Stomach (tissue), 4 donors: ENCODE results near the gene WNT9A.

ENCODE experiments used
- EP300 ChIP-seq: sonication (generic); formaldehyde crosslinking; IDR thresholded peaks from one replicate; pipeline ENCODE4 v1.6.1; 2017; ENCODE audit warnings: antibody characterized with exemption
- TF ChIP-seq, protein P1 (sequence below), 7 experiments: fragments of 450-650 bp in 4 of 7; fragments of 200-600 bp in 3 of 7; sonication (generic) in 3 of 7; IDR thresholded peaks; one replicate each; pipeline ENCODE4 v1.5.1; 2016 to 2019; ENCODE audit warnings: antibody characterized with exemption in 7 of 7, control low read depth in 2 of 7, mild to moderate bottlenecking in 1 of 7

DNA sequence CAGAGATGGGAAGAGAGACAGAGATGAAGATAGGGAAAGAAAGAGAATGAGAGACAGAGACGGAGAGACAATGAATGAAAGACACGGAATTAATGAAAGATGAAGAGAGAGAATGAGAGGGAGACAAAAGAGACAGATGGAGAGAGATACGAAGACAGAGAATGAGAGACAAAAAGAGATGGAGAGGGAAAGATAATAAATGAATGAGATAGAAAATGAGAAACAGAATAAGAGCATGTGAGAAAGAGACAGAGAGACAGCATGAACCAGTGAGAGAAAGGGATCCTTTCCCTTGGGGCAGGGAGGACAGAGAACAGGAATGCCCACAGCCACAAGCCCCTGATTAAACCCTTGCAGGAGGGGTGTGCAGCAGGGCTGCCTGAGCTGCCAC is 5.3 kb upstream of the WNT9A start:
- TF ChIP-seq, protein P1, sequence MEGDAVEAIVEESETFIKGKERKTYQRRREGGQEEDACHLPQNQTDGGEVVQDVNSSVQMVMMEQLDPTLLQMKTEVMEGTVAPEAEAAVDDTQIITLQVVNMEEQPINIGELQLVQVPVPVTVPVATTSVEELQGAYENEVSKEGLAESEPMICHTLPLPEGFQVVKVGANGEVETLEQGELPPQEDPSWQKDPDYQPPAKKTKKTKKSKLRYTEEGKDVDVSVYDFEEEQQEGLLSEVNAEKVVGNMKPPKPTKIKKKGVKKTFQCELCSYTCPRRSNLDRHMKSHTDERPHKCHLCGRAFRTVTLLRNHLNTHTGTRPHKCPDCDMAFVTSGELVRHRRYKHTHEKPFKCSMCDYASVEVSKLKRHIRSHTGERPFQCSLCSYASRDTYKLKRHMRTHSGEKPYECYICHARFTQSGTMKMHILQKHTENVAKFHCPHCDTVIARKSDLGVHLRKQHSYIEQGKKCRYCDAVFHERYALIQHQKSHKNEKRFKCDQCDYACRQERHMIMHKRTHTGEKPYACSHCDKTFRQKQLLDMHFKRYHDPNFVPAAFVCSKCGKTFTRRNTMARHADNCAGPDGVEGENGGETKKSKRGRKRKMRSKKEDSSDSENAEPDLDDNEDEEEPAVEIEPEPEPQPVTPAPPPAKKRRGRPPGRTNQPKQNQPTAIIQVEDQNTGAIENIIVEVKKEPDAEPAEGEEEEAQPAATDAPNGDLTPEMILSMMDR (IDR thresholded peaks at IDR 0.05), result no peak
- no peak for TF ChIP-seq EP300
